HG02970 (cell line): ENCODE results near the gene ACTMAP.

Experiments
- ATAC-seq: cut with Tn5 transposase; IDR thresholded peaks from one replicate; pipeline ENCODE4 v1.9.1; 2021; ENCODE audit warnings: mild to moderate bottlenecking, moderate library complexity, moderate number of reproducible peaks; ENCODE audit not compliant: unreplicated experiment, low FRiP score

ACTMAP gene

DNA sequence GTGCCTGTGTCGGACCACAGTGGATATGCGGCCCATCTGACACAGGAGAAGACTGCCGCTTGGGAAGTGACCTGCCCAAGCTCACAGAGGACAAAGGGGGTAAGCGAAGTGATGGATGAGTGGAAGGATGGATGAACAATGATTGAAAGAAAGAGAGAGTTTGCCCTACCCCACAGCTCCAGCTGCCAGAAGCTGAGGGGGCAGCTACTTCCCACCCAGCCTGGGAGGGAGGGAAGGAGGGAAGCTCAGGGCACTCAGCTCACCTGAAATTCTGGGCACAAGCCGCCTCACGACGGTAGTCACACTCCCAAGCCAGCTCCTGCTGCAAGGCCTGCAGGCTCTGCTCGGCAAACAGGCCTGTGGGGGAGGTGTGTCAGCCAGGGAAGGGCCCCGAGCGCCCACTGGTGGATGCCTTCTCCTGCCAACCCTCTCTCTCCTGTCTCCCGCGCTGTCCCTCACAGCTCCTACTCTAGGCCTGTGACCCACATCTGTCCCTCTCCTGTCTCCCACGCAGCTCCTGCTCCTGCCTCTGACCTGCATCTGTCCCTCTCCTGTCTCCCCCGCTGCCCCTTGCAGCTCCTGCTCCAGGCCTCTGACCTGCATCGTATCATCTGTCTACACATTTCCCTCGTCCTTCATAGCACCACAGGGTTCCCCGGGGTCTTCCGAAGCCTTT is 47.8 kb downstream of the ACTMAP start:
- ATAC-seq = no peak

DNA sequence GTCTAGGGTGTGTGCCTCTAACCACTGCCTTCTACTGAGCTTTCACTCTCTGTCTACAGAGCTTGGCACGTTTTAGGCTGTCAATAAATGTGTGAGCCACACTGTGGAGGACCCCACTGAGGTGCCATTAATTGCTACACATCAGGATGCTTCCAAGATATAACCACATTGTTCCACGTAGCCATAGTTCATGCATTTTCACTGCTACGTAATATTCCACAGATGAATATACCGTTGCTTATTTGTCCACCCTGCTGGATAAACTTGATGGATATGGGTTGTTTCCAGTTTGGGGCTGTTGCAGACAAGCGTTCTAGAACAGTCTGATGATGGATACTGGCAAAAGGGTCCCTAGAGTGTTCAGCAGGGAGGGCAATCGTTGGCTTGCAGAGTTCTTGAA is 48.5 kb downstream of the ACTMAP start:
- ATAC-seq = no peak

DNA sequence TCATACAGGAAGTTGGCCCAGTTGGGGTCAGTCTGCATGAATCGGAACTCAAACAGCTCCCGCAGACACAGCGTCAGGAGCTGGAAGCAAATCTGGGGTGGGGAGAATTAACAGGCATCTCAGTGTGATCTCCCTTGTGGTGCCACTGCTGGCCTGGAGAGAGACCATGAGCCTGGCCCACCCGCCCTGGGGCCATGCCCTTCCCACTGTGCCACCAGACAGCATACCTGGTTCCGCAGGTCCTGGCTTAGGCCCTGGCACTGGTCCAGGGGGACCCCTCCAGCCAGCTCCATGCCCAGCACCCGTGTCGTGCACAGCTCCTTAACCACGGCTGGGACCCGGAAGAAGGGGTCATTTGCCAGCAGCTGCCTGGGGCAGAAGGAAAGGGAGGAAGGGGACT is 50.2 kb downstream of the ACTMAP start:
- ATAC-seq = no peak

DNA sequence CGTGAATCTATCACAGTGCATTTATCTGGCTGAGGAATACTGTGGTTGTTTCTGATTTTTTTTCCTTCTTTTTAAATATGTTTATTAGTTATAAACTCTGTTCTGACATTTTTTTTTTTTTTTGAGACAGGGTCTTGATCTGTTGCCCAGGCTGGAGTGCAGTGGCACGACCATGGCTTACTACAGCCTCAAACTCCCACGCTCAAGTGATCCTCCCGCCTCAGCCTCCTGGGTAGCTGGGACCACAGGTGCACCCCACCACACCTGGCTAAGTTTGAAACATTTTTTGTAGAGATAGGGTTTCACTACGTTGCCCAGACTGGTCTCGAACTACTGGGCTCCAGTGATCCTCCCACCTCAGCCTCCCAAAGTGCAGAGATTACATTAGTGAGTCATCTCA is 53.3 kb downstream of the ACTMAP start:
- ATAC-seq = no peak

DNA sequence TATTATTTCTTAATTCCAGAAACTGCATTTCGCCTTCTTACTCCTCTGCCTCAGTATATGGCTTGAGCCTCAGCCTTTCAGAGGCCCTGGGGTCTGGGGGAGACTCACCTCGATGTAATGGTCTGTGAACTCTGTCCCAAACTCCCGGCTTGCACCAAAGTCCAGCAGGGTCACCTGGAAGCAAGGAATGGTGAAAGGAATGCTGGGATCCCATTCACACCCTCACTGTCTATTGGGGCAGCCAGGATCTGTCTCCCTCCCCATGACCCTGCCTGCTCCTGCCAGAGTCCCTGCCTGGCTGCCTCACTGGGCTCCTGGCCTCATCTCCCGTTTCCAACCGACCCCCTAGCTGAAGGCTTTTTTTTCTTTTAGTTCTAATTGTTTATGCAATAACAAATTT is 54.4 kb downstream of the ACTMAP start:
- ATAC-seq = no peak

DNA sequence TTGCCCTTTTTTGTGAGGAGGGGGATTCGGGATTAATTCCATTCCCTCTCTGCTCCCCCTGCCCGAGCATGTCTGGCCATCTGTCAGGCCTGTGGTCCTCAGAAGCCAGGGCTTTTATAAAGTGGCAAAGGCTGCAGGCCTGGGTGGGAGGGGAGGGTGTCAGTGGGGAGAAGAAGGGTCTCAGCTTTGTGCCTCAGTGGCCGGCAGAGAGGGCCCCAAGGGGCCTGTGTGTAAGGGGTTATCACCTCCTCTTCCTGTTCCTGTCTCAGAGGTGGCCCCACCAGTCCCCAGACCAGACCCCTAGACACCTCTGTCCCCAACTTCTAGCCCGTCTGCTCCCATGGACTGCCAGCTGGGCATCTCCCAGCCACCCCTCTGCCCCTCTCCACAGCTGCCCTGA is 56.4 kb downstream of the ACTMAP start:
- no peak for ATAC-seq

DNA sequence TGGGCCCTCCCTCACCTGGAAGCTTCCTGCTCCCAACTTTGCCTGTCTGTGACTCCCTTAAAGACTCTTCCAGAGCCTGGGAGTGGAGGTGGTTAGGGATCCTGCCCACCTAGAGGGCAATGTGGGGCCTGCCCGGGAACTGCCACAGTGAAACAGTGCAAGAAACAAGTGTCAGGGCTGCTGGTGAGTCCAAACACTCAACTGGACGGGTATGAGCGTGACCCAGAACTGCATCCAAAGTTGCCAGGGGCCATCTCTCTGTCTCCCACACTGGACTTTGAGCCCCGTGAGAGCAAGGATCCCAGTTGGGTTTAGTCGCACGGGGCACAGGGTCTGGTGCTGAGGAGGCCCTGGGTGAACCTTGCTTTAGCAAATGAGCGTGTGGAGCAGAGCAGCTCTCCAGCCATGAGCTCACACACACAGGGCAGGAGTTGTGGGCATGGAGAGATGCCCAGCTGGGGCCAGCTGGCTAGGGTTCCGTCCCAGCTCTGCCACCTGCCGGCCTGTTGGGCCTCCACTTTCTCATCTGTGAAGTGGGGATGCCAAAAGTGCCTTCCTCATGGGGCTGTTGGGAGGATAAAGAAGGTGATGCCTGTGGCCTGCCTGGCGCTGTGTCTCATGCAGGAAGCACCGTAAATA is 57.0 kb downstream of the ACTMAP start:
- ATAC-seq = no peak

- ATAC-seq = no peak
Observed at GRCh38 chr19:40692212-40692551, 58.1 kb downstream of the ACTMAP start.

DNA sequence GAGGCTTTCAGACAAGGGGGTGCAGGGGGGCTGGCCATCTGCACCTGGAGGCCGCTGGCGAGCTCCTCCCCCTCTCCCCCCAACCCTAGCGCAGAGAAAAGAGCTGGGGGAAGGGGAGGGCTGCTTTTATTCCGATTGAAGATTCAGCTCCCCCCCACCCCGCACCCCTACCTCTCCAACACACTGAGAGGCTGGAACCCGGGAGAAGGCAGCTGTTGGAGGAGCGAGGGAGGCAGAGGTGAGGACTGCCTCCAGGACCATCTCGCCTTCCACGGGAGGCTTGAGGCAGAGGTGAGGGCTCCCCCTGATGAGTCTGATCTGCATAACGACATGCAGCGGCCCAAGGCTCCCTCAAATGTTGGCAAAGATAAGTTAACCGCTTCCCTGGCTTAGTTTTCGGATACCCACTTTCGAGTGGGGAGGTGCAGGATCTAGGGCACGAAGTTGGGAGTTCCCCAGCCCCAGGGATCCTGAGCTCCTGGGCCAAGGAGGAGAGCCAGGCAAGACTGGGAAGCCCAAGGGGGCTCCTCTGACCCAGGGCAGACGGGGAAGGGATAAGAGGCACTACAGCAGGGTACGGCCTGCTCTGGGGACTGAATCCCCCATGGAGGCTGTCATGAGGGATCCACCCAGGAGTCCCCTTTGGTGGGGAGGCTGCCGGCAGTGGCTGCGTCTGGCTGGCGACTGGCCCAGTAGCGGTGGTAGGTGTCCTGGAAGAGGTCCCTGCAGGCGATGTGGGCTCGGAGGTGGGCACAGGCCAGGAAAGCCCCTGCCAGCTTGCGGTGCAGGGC is 58.7 kb downstream of the ACTMAP start:
- ATAC-seq = no peak
